ENCODE data around the gene COMT.
"Not testable (repeated sequence)": the region's sequence is repeated elsewhere in the genome, so short reads cannot be mapped to it uniquely, and the experiment has no call there.

GRCh38 chr22:19906864-19907263, 34.7 kb upstream of the COMT start:
- not testable (repeated sequence) for TF ChIP-seq CTCF (conservative IDR thresholded peaks at IDR 0.05; ENCODE audit: low read length); EZH2phosphoT487 (IDR thresholded peaks at IDR 0.05; ENCODE audit: borderline replicate concordance)

Data from Loucy (cell line).